ENCODE results near the gene RNU6-9. TPM values are rescaled to one million over a fixed set of nuclear protein-coding genes. Genes with fewer than 3 reads are reported as not detected.
A peak's percentile ranks its signal among the peaks of the same experiment; 100 is the strongest.

RNU6-9 gene
- total RNA-seq, 1 experiment from 2014 or later = not detected

GRCh38 chr19:925087-925525 is 31.8 kb downstream of the RNU6-9 start:
- in situ Hi-C loops (cut with HindIII; ENCODE audit: low pct_unique_long_range_greater_than_20kb, low sequenced_read_pairs) = no loop called here
- no peak for DNase-seq (ENCODE audit: low read depth, low spot score)
- peak overlapping the region; percentile 80 for H3K27ac ChIP-seq (ENCODE audit: low read length)

GRCh38 chr19:925526-926322 is 32.4 kb downstream of the RNU6-9 start, which contains the start of gene ARID3A:
ARID3A (plus strand) TSS chr19:926035; CDS start chr19:929529, 3,494 bp downstream.
- CTCF ChIA-PET = no interaction called here
- H3K27me3 ChIP-seq (ENCODE audit: control insufficient read depth, insufficient read depth, low read length) = no peaks in the 10 kb centered on the region
- no peak for TF ChIP-seq SIN3A (IDR thresholded peaks at IDR 0.05; ENCODE audit: borderline replicate concordance, insufficient read depth, low read depth, low read length)
- TF ChIP-seq CTCF (IDR thresholded peaks at IDR 0.05) = no peak
- TF ChIP-seq, protein P1, sequence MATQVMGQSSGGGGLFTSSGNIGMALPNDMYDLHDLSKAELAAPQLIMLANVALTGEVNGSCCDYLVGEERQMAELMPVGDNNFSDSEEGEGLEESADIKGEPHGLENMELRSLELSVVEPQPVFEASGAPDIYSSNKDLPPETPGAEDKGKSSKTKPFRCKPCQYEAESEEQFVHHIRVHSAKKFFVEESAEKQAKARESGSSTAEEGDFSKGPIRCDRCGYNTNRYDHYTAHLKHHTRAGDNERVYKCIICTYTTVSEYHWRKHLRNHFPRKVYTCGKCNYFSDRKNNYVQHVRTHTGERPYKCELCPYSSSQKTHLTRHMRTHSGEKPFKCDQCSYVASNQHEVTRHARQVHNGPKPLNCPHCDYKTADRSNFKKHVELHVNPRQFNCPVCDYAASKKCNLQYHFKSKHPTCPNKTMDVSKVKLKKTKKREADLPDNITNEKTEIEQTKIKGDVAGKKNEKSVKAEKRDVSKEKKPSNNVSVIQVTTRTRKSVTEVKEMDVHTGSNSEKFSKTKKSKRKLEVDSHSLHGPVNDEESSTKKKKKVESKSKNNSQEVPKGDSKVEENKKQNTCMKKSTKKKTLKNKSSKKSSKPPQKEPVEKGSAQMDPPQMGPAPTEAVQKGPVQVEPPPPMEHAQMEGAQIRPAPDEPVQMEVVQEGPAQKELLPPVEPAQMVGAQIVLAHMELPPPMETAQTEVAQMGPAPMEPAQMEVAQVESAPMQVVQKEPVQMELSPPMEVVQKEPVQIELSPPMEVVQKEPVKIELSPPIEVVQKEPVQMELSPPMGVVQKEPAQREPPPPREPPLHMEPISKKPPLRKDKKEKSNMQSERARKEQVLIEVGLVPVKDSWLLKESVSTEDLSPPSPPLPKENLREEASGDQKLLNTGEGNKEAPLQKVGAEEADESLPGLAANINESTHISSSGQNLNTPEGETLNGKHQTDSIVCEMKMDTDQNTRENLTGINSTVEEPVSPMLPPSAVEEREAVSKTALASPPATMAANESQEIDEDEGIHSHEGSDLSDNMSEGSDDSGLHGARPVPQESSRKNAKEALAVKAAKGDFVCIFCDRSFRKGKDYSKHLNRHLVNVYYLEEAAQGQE (IDR thresholded peaks at IDR 0.05; ENCODE audit: insufficient read depth in 1 of 2, low read depth in 2 of 2, low read length in 1 of 2) = no peak
- no peak for TF ChIP-seq POLR2AphosphoS5 (IDR thresholded peaks at IDR 0.05; ENCODE audit: low read depth, low read length)
- no peak for TF ChIP-seq TCF7L2 (IDR thresholded peaks at IDR 0.05; ENCODE audit: low read depth, low read length)
- H3K36me3 ChIP-seq (ENCODE audit: control insufficient read depth, insufficient read depth, low read length) = peaks cover 8% of the 10 kb centered on the region; the same call in 1 of the 2 replicates
- BruUV-seq (replicated peaks) = no TSS peak
- peak within 1 kb of the TSS; percentile 80 for H3K27ac ChIP-seq (ENCODE audit: low read length)
- intact Hi-C loops (cut with micrococcal nuclease; ENCODE audit: unreplicated experiment) = no loop called here
- ATAC-seq (peak; percentile 79), DNase-seq (ENCODE audit: low read depth, low spot score) (no peak)
- H3K4me3 ChIP-seq (ENCODE audit: low read depth in 2 of 2, low read length in 2 of 2) = peak within 1 kb of the TSS; percentile 71 to 76
- H3K9me3 ChIP-seq (ENCODE audit: control insufficient read depth, insufficient read depth, low read depth, low read length) = no peaks in the 10 kb centered on the region
- POLR2A ChIA-PET = no interaction called here
- H3K4me1 ChIP-seq (ENCODE audit: control insufficient read depth, insufficient read depth, low read length) = no peaks in the 10 kb centered on the region; the same call in 1 of the 2 replicates
- in situ Hi-C loops (cut with HindIII; ENCODE audit: low pct_unique_long_range_greater_than_20kb, low sequenced_read_pairs) = no loop called here

More at GRCh38 chr19:925087-925525, 31.8 kb downstream of the RNU6-9 start:
- peak; percentile 76 for ATAC-seq
- ChIA-PET POLR2A (no interaction called here), CTCF (no interaction called here)
- TF ChIP-seq, protein P1 (IDR thresholded peaks at IDR 0.05; ENCODE audit: insufficient read depth in 1 of 2, low read depth in 2 of 2, low read length in 1 of 2) = no peak
- TF ChIP-seq TCF7L2 (IDR thresholded peaks at IDR 0.05; ENCODE audit: low read depth, low read length) (no peak), SIN3A (IDR thresholded peaks at IDR 0.05; ENCODE audit: borderline replicate concordance, insufficient read depth, low read depth, low read length) (no peak), POLR2AphosphoS5 (IDR thresholded peaks at IDR 0.05; ENCODE audit: low read depth, low read length) (no peak), CTCF (IDR thresholded peaks at IDR 0.05) (no peak)
- BruUV-seq (replicated peaks) = no TSS peak
- H3K36me3 ChIP-seq (ENCODE audit: control insufficient read depth, insufficient read depth, low read length) = peaks cover 8% of the 10 kb centered on the region; the same call in 1 of the 2 replicates
- H3K9me3 ChIP-seq (ENCODE audit: control insufficient read depth, insufficient read depth, low read depth, low read length) = no peaks in the 10 kb centered on the region
- peak overlapping the region; percentile 71 to 76 for H3K4me3 ChIP-seq (ENCODE audit: low read depth in 2 of 2, low read length in 2 of 2)
- intact Hi-C loops (cut with micrococcal nuclease; ENCODE audit: unreplicated experiment) = no loop called here
- no peaks in the 10 kb centered on the region; the same call in 1 of the 2 replicates for H3K4me1 ChIP-seq (ENCODE audit: control insufficient read depth, insufficient read depth, low read length)
- H3K27me3 ChIP-seq (ENCODE audit: control insufficient read depth, insufficient read depth, low read length) = no peaks in the 10 kb centered on the region
